Measurements from ENCODE around the gene RGS7.

GRCh38 chr1:240831922-240832321 lies 525.1 kb downstream of the RGS7 start:
- no peak for TF ChIP-seq CTCF (IDR thresholded peaks at IDR 0.05; ENCODE audit: poor library complexity)
- TF ChIP-seq EZH2 (IDR thresholded peaks at IDR 0.05; ENCODE audit: borderline replicate concordance), result no peak
- TF ChIP-seq EZH2phosphoT487 (IDR thresholded peaks at IDR 0.05; ENCODE audit: low read depth, severe bottlenecking, unreplicated experiment), result no peak

All from hepatocyte (in vitro differentiated cells).